ENCODE results near the gene DNAJC28.

DNA sequence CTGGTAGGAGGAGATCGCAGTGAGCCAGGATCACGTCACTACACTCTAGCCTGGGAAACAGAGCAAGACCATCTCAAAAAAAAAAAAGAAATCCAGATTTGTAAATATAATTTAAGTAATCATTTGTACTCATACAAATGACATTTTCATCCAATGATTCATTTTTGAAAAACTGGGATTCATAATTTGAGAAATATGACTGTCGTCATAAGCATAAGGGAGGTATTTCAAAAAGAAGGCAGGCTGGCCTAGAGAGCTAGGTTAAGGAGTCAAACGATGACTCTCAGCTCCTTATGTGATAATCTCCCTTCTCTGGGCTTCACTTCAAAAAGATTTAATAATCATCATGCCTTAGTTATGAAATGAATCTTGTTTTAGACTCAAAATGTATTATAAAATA is 48.1 kb upstream of the DNAJC28 start:
- TF ChIP-seq, protein P1, sequence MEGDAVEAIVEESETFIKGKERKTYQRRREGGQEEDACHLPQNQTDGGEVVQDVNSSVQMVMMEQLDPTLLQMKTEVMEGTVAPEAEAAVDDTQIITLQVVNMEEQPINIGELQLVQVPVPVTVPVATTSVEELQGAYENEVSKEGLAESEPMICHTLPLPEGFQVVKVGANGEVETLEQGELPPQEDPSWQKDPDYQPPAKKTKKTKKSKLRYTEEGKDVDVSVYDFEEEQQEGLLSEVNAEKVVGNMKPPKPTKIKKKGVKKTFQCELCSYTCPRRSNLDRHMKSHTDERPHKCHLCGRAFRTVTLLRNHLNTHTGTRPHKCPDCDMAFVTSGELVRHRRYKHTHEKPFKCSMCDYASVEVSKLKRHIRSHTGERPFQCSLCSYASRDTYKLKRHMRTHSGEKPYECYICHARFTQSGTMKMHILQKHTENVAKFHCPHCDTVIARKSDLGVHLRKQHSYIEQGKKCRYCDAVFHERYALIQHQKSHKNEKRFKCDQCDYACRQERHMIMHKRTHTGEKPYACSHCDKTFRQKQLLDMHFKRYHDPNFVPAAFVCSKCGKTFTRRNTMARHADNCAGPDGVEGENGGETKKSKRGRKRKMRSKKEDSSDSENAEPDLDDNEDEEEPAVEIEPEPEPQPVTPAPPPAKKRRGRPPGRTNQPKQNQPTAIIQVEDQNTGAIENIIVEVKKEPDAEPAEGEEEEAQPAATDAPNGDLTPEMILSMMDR (conservative IDR thresholded peaks at IDR 0.05; ENCODE audit: low read depth in 2 of 2): no peak
- TF ChIP-seq EZH2 (IDR thresholded peaks at IDR 0.05; ENCODE audit: low read depth, unreplicated experiment): no peak
- TF ChIP-seq REST (IDR thresholded peaks at IDR 0.05; ENCODE audit: unreplicated experiment): no peak
- no peak for TF ChIP-seq POLR2AphosphoS5 (IDR thresholded peaks at IDR 0.05; ENCODE audit: low read depth)
